VCaP (cell line): ENCODE measurements around the gene UROC1.

Experiments used
- H3K27ac ChIP-seq: fragments of 450-650 bp; 2 replicates; pipeline ENCODE4 v1.5.1; 2017
- TF ChIP-seq, protein P1 (sequence below): fragments of 450-650 bp; conservative IDR thresholded peaks from 2 replicates; pipeline ENCODE4 v1.5.1; 2017; ENCODE audit warnings: mild to moderate bottlenecking, moderate library complexity

Gene UROC1

DNA sequence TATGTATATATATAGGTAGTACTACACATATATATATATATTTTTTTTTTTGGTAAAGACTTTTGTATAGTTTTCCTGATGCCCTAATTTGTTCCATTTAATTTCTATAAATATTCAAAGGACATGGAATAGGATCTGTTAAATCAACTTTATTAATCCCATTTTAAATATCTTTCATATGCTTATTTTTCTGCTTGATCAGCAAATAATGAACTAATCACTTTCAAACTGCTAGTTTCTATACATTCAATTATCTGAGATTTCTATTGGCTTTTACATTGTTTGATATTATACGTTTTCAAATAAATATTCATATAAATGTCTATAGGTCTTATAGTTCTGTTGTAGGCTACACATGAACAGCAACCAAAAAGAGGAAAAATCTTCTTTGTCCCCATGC is 63.5 kb downstream of the UROC1 start:
- TF ChIP-seq, protein P1, sequence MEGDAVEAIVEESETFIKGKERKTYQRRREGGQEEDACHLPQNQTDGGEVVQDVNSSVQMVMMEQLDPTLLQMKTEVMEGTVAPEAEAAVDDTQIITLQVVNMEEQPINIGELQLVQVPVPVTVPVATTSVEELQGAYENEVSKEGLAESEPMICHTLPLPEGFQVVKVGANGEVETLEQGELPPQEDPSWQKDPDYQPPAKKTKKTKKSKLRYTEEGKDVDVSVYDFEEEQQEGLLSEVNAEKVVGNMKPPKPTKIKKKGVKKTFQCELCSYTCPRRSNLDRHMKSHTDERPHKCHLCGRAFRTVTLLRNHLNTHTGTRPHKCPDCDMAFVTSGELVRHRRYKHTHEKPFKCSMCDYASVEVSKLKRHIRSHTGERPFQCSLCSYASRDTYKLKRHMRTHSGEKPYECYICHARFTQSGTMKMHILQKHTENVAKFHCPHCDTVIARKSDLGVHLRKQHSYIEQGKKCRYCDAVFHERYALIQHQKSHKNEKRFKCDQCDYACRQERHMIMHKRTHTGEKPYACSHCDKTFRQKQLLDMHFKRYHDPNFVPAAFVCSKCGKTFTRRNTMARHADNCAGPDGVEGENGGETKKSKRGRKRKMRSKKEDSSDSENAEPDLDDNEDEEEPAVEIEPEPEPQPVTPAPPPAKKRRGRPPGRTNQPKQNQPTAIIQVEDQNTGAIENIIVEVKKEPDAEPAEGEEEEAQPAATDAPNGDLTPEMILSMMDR: no peak
- no peak overlapping the region for H3K27ac ChIP-seq

DNA sequence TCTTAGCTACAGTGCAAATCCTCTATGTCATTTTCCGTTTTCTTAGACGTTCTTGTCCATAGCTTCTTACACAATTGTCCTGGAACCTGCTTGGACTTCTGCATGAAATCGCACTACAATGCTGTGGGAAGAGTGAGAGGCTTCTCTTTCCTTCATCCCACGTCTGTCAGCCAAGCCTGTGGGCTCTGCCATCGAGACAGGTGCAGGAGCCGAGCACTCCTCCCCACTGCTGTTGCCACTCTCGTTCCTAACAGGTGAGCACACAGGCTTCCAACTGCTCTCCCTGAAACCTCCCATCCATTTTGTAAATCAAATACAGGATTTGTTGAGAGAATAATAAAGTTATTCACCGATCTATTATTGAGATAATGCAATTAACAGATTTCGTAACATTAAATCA is 65.4 kb downstream of the UROC1 start:
- TF ChIP-seq, protein P1: no peak
- H3K27ac ChIP-seq: no peak overlapping the region

DNA sequence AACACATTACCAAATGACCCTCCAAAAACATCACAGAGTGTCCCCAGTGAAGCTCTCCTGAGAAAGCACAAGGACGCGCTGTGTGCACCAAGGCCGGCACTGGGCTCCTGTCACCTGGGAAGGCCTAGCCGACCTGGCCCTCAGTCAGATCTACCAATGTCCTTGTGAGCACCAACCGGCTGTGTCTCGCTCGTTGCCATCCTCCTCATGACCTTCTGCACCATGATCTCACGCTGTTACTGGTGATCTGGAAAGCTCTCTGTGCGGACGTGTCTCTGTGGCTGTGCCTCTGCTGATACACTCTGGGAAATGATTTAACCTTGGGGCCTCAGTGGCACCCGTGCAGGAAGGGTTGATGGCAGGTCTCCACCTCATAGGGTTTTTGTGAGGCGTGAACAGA is 66.1 kb downstream of the UROC1 start:
- TF ChIP-seq, protein P1: no peak
- no peak overlapping the region for H3K27ac ChIP-seq

DNA sequence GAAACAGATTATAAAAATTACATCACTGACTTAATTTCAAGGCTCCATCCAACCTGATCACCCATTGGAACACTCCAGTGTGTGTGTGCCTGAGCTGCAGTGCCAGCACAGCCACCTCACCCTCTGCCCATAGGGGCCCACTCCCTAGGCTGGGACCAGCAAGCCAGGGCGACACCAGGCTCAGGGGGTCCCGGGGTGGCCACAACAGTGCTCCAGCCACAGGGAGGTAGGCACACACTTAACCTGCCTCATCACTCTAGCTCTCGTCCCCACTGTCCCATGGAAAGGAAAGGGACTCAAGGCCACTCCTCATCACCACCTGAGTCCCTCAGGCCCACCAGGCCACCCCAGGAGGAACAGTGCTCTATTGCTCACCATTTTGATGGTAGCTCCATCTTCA is 66.8 kb downstream of the UROC1 start:
- H3K27ac ChIP-seq: no peak overlapping the region
- TF ChIP-seq, protein P1: no peak

DNA sequence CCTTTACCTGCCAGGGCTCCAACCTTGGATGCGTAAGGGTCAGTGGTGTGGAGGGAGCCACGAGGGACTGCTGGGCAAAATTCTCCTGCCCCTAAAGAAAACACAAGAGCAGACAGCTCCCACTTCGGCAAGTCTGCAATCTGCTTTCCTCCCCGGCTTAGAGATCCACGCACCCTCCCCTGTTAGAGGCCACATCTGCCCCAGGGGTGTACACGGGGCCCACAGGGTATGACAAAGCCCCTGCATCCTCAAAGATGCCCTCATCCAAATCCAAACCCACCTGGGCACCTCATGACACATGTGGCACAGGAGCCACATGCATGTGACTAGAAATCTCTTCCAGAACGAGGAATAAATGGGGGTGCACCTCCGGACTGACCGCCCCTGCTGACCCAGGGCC is 67.4 kb downstream of the UROC1 start:
- H3K27ac ChIP-seq: no peak overlapping the region
- TF ChIP-seq, protein P1: no peak

DNA sequence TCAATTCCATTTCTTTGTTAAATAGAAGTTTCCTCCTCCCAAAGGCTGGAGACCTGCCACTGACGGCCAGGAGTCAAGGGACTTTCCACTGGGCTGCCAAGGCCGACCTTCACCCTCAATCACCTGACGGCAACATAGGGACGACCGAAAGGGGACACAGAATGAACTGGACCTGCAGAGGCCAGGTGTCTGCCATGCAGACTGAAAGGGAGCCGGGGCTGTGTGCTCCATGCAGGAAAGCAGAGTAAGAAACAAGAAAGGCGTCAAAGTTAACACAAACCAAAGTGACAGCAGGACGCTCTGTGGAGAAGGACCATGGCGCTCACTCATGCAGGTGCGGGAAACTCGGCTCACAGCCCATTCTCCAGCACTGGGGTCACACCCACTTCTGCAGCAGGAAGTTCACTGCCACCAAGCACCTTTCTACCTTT is 67.9 kb downstream of the UROC1 start:
- TF ChIP-seq, protein P1: no peak
- H3K27ac ChIP-seq: no peak overlapping the region

DNA sequence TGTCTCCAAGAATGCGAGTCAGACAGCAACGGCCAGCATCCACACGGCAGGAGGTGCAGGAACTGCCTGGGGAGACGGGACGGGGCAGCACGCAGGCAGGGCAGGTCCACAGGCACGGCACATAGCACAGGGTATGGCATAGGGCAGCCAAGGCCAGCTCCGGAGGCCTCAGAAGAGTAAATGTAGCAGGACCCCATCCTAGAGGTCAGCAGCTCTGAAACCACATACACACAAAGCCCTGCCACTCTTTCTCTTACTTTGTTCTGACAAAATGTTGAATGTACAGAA is 68.7 kb downstream of the UROC1 start:
- TF ChIP-seq, protein P1: no peak
- no peak overlapping the region for H3K27ac ChIP-seq
